Lung (tissue), 12 donors: Measurements from ENCODE around the gene FBXL17. TPM values are rescaled to one million over a fixed set of nuclear protein-coding genes. Genes with fewer than 3 reads are reported as not detected.
A peak's percentile ranks its signal among the peaks of the same experiment; 100 is the strongest.

Source experiments
- ATAC-seq: fragments of 200-7000 bp; cut with Tn5 transposase; one replicate; pipeline ENCODE4 v1.9.1; 2020; ENCODE audit warnings: moderate number of reproducible peaks; ENCODE audit not compliant: insufficient read depth, low FRiP score
- DNase-seq, 3 donors: peaks; one replicate each; pipeline ENCODE4 v3.0.0-alpha.2; 2013 to 2017
- H3K27ac ChIP-seq, 2 donors: one replicate each; pipeline ENCODE4 v1.5.1; 2013; ENCODE audit warnings: mild to moderate bottlenecking in 2 of 2, moderate library complexity in 2 of 2, control low read depth in 1 of 2, inconsistent platforms in 1 of 2, low read depth in 1 of 2, low read length in 1 of 2
- H3K27me3 ChIP-seq, 3 donors: one replicate each; pipeline ENCODE4 v1.5.1; 2013; ENCODE audit warnings: low read length in 2 of 3; ENCODE audit not compliant: control insufficient read depth in 3 of 3, insufficient read depth in 3 of 3
- H3K36me3 ChIP-seq, 4 donors: one replicate each; pipeline ENCODE4 v1.5.1; 2013; ENCODE audit warnings: low read length in 4 of 4, mild to moderate bottlenecking in 1 of 4, moderate library complexity in 1 of 4; ENCODE audit not compliant: control insufficient read depth in 4 of 4, insufficient read depth in 4 of 4
- H3K4me1 ChIP-seq, 5 donors: one replicate each; pipeline ENCODE4 v1.5.1; 2013; ENCODE audit warnings: low read length in 5 of 5, mild to moderate bottlenecking in 2 of 5, moderate library complexity in 1 of 5; ENCODE audit not compliant: control insufficient read depth in 5 of 5, insufficient read depth in 5 of 5
- H3K4me3 ChIP-seq: one replicate; pipeline ENCODE4 v1.5.1; 2013; ENCODE audit warnings: mild to moderate bottlenecking, control low read depth, moderate library complexity
- H3K9ac ChIP-seq, 2 donors: one replicate each; pipeline ENCODE4 v1.5.1; 2013; ENCODE audit warnings: low read length in 2 of 2, control low read depth in 1 of 2; ENCODE audit not compliant: insufficient read depth in 1 of 2
- H3K9me3 ChIP-seq, 4 donors: one replicate each; pipeline ENCODE4 v1.5.1; 2013; ENCODE audit warnings: low read length in 3 of 4, mild to moderate bottlenecking in 1 of 4, moderate library complexity in 1 of 4; ENCODE audit not compliant: control insufficient read depth in 4 of 4, insufficient read depth in 3 of 4
- WGBS, 2 donors: extraction: QIAGEN DNeasy Blood & Tissue Kit; methylation state at CpG; one replicate each; pipeline ENCODE4 v1.1.7; 2013; 5-methylcytosine and 5-hydroxymethylcytosine counted together
- polyA plus RNA-seq, 2 donors: library from polyadenylated mRNA; stranded (reverse); fragments of 200-250 nt; gene quantifications; one replicate each; pipeline ENCODE4 v1.2.1, GENCODE V29; 2013
- total RNA-seq, 2 donors: library from RNA; depleted of rRNA in 1 of 2; stranded (reverse); fragments of >200 nt in 1 of 2; gene quantifications; one replicate each; pipeline ENCODE4 v1.2.1, GENCODE V29; 2014 to 2021
- TF ChIP-seq, protein P1 (sequence below): IDR thresholded peaks from 2 replicates; pipeline ENCODE4 v1.5.1; 2012; ENCODE audit warnings: mild to moderate bottlenecking; ENCODE audit errors: control extremely low read depth, extremely low read depth
- donor health status: control.
- donor health status: control.
- donor health status: Bipolar disorder and iron deficiency.
- donor health status: healthy.
- donor health status: DM: yes; HTN: yes; CAD: no.

FBXL17 gene
- total and polyA plus RNA-seq, 4 donors, result 4.0 to 23.9 (median 13.6) TPM

DNA sequence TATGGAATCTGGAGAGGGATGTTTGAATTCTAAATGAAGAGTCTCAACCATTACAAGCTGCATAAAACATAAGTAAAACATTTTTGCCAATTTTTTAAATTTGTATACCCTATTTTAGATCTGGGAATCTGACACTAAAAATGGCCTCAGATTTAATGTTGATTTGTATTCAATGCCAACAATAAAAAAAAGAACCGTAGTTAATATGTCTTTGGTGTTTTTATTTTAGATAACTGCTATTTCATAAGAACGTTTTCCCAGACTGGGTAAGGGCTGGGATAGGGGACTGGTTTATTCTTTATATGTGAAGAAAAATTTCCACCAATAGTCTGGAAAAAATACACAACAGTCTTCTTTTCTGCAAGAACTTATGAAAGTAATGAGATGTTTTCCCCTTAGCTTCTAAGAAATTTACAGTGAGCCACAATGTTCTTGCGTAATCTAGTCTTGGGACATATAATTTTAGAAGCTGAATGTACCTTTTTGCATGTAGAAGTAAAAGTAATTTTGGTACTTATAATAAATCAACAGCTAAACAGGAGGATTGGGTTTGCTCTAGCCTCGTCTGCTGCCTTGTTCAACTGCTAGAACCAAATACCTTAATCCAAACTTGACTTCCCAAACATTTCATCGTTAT, 466.6 kb downstream of the FBXL17 start:
- TF ChIP-seq, protein P1, sequence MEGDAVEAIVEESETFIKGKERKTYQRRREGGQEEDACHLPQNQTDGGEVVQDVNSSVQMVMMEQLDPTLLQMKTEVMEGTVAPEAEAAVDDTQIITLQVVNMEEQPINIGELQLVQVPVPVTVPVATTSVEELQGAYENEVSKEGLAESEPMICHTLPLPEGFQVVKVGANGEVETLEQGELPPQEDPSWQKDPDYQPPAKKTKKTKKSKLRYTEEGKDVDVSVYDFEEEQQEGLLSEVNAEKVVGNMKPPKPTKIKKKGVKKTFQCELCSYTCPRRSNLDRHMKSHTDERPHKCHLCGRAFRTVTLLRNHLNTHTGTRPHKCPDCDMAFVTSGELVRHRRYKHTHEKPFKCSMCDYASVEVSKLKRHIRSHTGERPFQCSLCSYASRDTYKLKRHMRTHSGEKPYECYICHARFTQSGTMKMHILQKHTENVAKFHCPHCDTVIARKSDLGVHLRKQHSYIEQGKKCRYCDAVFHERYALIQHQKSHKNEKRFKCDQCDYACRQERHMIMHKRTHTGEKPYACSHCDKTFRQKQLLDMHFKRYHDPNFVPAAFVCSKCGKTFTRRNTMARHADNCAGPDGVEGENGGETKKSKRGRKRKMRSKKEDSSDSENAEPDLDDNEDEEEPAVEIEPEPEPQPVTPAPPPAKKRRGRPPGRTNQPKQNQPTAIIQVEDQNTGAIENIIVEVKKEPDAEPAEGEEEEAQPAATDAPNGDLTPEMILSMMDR, result no peak
- 89 to 93% methylated on average over 5 of the region's 5 CpGs for WGBS, 2 donors
- no peak for ATAC-seq
- Histone ChIP-seq H3K9me3 (no peaks in the 10 kb centered on the region), H3K27me3 (no peaks in the 10 kb centered on the region), H3K4me3 (no peak overlapping the region), H3K36me3 (no peaks in the 10 kb centered on the region), H3K4me1 (peaks cover 0 to 3% (median 0%) of the 10 kb centered on the region in 5 donors), H3K27ac (no peak overlapping the region), H3K9ac (no peak overlapping the region)
- DNase-seq, result peak in 1 of 3 donors; percentile 20

DNA sequence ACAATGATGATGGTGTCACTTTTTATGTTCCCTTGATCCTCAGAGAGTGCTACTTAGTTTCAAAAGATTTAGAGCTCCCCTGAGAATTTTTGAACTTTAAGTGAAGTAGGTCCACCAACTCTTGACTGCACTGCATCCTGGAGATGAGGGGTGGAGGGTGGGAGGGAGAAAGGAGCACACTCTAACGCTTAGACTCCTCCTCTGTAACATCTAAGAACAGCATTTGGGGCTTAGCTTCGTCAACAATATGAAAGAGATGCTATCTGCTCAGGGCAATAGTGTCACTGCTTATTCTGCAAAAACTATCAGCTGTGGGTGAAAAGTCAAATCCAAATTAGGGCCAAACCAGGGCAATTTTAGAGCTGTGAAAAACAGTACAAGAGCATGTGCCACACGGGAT, 468.4 kb downstream of the FBXL17 start:
- ATAC-seq, result no peak
- no peak for DNase-seq
- H3K4me3 ChIP-seq, result no peak overlapping the region
- no peak overlapping the region for H3K9ac ChIP-seq
- H3K27ac ChIP-seq, result no peak overlapping the region
- 90 to 94% methylated on average over 3 of the region's 3 CpGs for WGBS, 2 donors
- no peaks in the 10 kb centered on the region for H3K36me3 ChIP-seq
- no peaks in the 10 kb centered on the region for H3K4me1 ChIP-seq
- TF ChIP-seq, protein P1, result no peak
- no peaks in the 10 kb centered on the region for H3K27me3 ChIP-seq
- H3K9me3 ChIP-seq, result no peaks in the 10 kb centered on the region

DNA sequence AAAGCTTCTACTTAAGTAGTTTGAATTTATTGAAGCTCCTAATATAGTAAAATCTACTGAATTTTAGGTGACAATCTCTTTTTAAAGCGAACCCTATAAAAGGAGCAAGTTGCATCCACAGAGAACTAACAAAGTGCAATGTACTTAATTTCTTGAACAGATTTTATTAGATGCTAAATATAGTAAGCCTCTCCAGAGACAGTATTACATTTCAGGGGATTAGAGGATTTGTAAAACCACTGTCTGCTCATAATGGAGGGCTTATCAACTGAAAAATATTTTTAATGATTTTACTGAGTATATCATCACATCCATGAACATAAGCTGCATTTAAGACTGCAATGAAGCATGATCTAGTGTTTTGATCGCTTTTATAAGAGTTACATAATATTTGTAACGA, 481.2 kb downstream of the FBXL17 start:
- Histone ChIP-seq H3K36me3 (peaks cover 0 to 2% (median 0%) of the 10 kb centered on the region in 4 donors), H3K27ac (no peak overlapping the region), H3K27me3 (no peaks in the 10 kb centered on the region), H3K4me1 (no peaks in the 10 kb centered on the region), H3K9ac (no peak overlapping the region), H3K4me3 (no peak overlapping the region), H3K9me3 (no peaks in the 10 kb centered on the region)
- WGBS, 2 donors, result 95 to 96% methylated on average over 3 of the region's 3 CpGs
- ATAC-seq (no peak), DNase-seq (no peak)
- TF ChIP-seq, protein P1, result no peak

DNA sequence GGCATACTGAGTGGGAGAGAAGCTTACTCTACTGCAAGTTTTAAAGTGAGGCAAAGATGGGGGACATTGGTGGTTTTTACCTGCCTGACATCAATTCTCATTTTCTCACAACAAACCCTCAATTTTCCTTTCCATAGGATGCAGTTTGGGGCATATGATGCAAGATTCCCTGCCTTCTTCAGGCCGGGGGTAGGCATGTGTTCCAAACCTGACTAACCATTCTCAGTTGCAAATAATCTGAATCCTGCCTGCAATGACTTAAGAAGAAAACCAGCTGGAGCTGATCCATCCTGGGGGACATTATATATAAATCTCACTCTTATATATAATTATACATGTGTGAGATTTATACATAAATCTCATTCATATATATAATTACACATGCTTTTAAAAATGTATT, 487.5 kb downstream of the FBXL17 start:
- DNase-seq (no peak), ATAC-seq (no peak)
- peak overlapping the region in 1 of 2 donors; percentile 26 for H3K9ac ChIP-seq
- no peak overlapping the region for H3K27ac ChIP-seq
- peaks cover 0 to 10% (median 2%) of the 10 kb centered on the region in 5 donors for H3K4me1 ChIP-seq
- no peaks in the 10 kb centered on the region for H3K9me3 ChIP-seq
- H3K36me3 ChIP-seq, result peaks cover 0 to 2% (median 0%) of the 10 kb centered on the region in 4 donors
- TF ChIP-seq, protein P1, result no peak
- 62 to 70% methylated on average over 1 of the region's 1 CpG for WGBS, 2 donors
- no peaks in the 10 kb centered on the region for H3K27me3 ChIP-seq
- H3K4me3 ChIP-seq, result no peak overlapping the region
